ENCODE measurements around the gene GLMP. TPM values are rescaled to one million over a fixed set of nuclear protein-coding genes. Genes with fewer than 3 reads are reported as not detected.
A peak's percentile ranks its signal among the peaks of the same experiment; 100 is the strongest.
"Not testable (repeated sequence)": the region's sequence is repeated elsewhere in the genome, so short reads cannot be mapped to it uniquely, and the experiment has no call there.

GLMP gene, protein sequence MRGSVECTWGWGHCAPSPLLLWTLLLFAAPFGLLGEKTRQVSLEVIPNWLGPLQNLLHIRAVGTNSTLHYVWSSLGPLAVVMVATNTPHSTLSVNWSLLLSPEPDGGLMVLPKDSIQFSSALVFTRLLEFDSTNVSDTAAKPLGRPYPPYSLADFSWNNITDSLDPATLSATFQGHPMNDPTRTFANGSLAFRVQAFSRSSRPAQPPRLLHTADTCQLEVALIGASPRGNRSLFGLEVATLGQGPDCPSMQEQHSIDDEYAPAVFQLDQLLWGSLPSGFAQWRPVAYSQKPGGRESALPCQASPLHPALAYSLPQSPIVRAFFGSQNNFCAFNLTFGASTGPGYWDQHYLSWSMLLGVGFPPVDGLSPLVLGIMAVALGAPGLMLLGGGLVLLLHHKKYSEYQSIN
- 79.0 and 119 TPM in 2 replicates for total RNA-seq (2014; rRNA removed; shearing (Covaris generic); ENCODE audit: low replicate concordance)

DNA sequence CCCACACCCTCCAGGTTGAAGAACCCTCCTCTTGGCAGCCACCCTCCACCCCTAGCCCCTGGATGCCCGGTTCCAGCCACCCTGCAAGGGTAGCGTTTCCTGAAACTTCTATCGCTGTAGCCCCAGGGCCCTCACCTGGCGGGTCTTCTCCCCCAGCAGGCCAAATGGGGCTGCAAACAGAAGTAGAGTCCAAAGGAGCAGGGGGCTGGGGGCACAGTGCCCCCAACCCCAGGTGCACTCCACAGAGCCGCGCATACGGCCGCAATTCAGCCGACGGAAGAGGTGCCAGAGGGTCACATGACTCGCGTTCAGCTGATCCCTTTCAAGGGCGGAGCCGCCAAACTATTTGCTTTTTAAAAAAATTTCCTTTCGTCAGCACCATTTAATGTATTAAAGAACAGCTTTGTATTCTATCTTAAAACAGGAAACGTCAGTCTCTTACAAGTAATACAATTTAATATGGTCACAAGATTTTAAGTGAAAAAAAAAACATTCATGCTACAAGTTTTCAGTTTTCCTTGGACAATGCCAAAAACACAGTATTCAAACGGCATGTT lies at the start of gene GLMP:
Gene GLMP, minus strand, starts transcription at position 289 of the 557 bp plus-strand sequence. Its CDS starts 34 bp downstream, at position 255.
- DNase-seq (ENCODE audit: low read depth), result peak; percentile 50
- in situ Hi-C loops (cut with HindIII; ENCODE audit: low pct_unique_long_range_greater_than_20kb, low sequenced_read_pairs), result no loop called here

DNA sequence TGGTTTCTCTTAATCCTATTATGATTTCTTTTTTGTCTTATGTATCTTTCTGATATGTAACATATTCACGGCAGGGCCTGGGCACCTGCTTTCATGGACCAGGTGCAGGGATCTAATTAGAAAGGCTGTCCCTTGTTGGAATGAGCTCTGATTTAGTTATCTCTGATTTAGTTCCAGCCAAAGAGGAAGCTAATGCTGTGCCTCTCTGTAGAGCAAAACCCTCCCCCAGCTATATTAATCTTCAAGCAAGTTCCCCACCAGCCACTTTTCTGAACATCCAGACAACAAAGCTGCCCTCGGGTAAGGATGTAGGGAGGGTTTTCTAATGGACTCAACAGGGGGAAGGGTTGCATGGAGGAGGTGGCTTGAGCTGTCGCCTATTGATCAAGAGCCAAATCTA lies 48.9 kb upstream of the GLMP start:
- in situ Hi-C loops (cut with HindIII; ENCODE audit: low pct_unique_long_range_greater_than_20kb, low sequenced_read_pairs), result no loop called here

DNA sequence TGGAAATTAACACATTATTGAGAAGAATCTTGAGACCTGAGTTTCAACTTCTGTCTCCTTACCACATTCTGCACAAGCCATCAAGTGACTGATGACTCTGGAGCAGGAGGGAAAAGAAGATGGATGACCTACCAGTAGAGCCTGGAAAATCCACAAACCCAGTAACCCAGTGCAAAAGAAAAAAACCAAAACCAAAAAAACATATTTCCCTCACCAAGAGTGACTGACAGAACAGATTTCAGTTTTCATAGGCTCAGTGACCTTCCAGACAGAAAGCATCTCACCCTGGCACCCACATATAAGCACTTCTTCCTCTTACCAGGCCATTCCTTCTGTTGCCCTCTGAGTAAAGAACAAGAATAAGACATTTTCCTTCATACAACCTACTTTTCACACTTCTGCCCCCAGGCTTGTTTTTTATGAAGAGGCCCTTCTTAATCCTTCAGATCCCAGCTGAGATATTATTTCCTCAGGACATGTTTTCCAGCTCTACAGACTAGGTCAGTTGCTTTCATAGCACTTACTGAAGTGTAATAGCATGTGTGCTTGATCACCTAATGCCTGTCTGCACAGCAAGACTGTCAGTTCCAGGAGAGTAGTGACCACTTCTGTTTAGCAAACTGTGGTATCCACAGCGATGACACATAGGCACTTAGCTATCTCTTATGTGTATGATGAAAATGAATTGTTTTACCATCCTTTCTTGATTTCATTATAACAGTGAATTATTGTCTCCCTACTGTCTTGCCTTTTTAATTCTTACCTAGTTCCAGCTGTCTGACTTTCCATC lies 46.9 kb upstream of the GLMP start:
- DNase-seq (ENCODE audit: low read depth), result no peak
- in situ Hi-C loops (cut with HindIII; ENCODE audit: low pct_unique_long_range_greater_than_20kb, low sequenced_read_pairs), result no loop called here

More for the DNA sequence above, 48.9 kb upstream of the GLMP start:
- no peak for DNase-seq (ENCODE audit: low read depth)

DNA sequence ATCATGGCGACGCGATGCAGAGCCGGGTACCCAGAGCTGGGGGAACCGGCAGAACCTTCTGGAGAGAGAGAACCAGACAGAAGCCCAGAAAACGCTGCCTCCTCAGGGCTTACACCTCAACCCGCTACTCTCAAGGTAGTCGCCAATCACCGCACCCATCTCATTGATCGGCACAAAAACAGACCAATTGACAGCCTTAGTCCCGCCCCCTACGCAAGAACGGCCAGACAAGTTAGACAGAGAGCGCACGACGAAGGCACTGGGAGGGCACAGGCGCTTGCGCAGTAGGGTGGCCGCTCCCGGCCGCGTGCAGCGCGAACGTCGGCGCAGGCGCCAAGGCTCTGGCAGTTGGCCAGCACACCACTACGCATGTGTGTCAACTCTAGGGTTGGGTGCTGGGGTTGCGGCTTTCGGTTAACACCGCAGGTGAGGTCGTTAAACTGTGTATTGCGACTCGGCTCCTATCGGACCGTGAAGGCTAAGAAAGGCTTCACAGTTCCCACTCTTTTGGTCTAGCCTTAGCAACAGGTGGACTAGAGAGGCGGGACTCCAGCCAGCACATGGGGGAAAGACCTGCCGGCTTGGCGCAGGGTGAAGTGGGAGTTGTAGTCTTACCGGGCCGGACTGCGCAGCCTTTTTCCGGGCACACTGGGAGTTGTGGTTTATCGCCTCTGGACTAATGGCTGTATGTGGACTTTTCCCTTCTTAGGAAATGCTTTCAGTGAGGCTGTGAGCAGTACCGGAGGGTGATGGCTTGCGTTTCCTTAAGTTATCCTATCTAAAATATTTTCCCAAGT lies 42.9 kb upstream of the GLMP start, which contains the start of the genes CCT3 and TSACC:
Gene CCT3, minus strand, starts transcription at position 113 of the 797 bp plus-strand sequence. Its CDS starts 108 bp downstream, at position 5.
Gene TSACC, plus strand, starts transcription at position 347 of the 797 bp plus-strand sequence. CDS start 1,232 bp downstream, outside the sequence.
- DNase-seq (ENCODE audit: low read depth), result peak; percentile 100
- in situ Hi-C loops (cut with HindIII; ENCODE audit: low pct_unique_long_range_greater_than_20kb, low sequenced_read_pairs), result no loop called here

DNA sequence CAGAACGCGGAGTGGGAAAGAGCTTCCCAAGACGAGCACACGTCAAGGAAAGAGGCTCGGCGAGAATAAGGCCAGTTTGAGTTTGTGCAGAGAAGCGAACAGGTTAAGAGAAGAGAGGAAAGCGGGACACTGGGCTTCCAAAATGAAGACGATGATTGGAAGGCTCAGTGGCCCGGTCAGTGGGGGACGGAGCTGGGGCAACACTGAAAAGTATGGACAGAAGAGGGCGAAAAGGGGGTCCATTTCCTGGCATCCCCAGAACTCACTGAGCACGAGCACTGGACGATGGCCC lies 42.4 kb upstream of the GLMP start:
- no peak for DNase-seq (ENCODE audit: low read depth)
- in situ Hi-C loops (cut with HindIII; ENCODE audit: low pct_unique_long_range_greater_than_20kb, low sequenced_read_pairs), result no loop called here

DNA sequence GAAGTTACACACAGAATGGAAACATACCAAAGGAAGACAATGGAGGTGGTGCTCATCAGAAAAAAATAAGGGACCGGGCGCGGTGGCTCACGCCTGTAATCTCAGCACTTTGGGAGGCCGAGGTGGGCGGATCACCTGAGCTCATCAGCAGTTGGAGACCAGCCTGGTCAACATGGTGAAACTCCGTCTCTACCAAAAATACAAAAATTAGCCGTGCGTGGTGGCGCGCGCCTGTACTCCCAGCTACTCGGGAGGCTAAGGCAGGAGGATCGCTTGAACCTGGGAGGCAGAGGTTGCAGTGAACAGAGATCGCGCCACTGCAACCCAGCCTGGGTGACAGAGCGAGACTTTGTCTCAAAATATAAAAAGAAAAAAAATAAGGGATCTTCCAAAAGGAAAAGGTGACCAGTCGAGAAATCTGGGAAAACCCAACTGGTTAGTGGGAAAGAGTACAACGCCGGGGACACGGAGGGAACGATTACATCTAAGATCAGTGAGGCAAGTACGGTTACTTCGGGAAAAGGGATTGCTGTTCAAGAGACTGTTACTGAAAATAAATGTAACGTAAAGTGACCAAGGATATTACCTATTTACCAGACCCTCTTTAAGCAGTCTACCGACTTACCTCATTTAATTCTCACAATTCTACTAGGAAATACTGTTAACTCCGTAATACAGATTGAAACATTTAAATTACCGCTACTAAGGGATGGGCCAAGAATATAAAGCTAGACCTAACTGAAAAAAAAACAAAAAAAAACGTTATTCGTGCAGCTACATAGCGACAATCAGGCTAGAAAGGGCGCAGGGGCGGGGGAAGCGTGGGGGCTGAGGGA lies 41.8 kb upstream of the GLMP start:
- peak; percentile 25 for DNase-seq (ENCODE audit: low read depth)
- in situ Hi-C loops (cut with HindIII; ENCODE audit: low pct_unique_long_range_greater_than_20kb, low sequenced_read_pairs), result no loop called here

DNA sequence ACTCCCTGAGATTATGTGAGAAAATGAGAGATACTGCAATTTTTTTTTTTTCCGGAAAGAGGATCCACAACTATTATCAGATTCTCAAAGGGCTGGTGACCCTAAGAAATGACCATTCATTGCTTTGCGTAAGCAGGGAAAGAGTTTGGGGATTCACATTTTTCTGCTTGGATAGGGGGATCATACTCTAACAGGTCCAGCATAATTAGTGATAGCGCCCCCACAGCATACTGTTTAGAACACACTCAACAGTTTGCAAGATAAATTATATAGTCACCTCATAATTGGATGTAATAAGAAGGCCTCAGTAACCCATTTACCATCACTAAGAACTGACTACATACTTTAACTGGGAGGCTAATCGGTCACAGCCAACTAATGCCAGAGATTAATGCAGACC lies 40.8 kb upstream of the GLMP start:
- in situ Hi-C loops (cut with HindIII; ENCODE audit: low pct_unique_long_range_greater_than_20kb, low sequenced_read_pairs), result no loop called here
- DNase-seq (ENCODE audit: low read depth), result no peak

DNA sequence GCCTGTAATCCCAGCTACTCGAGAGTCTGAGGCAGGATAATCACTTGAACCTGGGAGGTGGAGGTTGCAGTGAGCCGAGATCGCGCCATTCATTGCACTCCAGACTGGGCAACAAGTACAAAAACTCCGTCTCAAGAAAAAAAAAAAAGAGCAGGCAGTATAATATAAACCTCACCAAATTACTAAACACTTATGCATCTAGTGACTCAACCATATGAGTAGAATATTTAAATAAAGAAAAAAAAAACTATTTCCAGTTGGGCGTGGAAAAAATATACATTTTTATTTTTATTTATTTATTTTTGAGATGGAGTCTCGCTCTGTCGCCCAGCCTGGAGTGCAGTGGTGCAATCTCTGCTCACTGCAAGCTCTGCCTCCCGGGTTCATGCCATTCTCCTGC lies 27.7 kb upstream of the GLMP start:
- not testable (repeated sequence) for DNase-seq (ENCODE audit: low read depth)

DNA sequence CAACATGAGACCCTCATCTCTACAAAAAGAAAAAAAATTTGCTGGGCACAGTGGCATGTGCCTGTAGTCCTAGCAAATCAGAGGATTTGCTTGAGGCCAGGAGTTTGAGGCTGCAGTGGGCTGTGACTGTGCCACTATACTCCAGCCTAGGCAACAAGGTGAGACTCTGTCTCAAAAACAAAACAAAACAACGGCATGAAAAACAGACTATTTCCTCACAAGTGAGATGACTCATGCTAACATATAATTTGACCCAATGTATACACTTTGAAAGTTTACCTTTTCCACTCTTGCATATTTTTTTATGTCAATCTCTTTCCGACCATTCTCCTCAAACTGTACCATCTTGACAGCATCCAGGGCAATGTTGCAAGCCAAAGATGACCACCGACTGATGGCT lies 25.1 kb upstream of the GLMP start:
- no peak for DNase-seq (ENCODE audit: low read depth)
- in situ Hi-C loops (cut with HindIII; ENCODE audit: low pct_unique_long_range_greater_than_20kb, low sequenced_read_pairs), result no loop called here

More for the DNA sequence above, 27.7 kb upstream of the GLMP start:
- in situ Hi-C loops (cut with HindIII; ENCODE audit: low pct_unique_long_range_greater_than_20kb, low sequenced_read_pairs), result not testable (repeated sequence)

DNA sequence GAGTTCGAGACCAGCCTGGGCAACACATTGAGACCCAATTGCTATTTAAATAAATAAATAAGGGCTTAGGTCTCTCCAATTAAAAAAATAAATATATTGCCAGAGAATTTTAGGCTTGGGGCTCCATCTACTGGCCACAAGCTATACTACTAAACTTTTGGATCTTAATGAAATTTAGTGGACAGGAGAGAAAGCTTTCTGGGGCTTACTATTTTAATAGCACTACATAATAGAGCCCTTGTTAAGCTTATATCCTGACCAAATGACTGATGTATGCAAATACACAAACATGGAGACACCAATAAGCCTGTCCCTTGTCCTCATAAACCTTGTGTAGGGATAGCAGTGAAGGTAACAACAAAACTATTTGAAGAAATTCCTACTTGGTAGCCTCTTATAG lies 24.2 kb upstream of the GLMP start:
- DNase-seq (ENCODE audit: low read depth), result peak; percentile 22

DNA sequence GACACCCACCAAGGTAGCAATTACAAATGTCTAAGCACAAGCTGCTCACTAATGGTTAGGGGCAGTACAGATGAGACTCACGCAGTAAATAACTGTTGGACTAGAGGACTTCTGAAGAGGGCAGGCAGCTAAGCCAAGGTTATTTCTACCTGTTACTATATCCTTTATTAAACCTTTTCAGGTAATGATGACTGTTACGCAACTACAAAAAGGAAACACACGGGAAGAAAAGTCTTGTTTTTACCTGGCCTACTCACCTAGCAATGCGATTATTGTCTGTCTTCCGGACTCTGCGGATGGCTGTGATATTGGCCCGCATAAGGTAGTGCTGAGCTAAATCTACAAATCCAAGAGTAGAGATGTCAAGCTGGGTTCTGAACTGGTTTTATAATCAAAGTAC lies 21.4 kb upstream of the GLMP start:
- in situ Hi-C loops (cut with HindIII; ENCODE audit: low pct_unique_long_range_greater_than_20kb, low sequenced_read_pairs), result no loop called here
- DNase-seq (ENCODE audit: low read depth), result no peak

More for the DNA sequence above, 24.2 kb upstream of the GLMP start:
- in situ Hi-C loops (cut with HindIII; ENCODE audit: low pct_unique_long_range_greater_than_20kb, low sequenced_read_pairs), result no loop called here

DNA sequence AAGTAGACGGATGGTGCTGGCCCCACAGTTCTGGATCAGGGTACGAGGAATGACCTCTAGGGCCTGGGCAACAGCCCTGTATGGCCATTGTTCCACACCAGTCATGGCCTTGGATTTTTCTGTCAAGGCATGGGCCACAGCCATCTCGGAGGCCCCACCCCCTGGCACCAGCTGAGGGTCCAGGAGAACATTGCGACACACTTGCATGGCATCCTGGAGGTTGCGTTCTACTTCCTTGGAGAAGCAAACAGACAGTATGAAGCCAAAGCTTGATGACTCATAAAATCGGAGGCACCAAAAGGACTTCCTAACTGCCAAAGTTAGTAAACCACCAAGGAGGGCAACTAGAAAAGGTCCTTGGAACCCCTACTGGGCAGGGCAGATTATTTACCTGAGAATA lies 15.5 kb upstream of the GLMP start:
- no peak for DNase-seq (ENCODE audit: low read depth)
- in situ Hi-C loops (cut with HindIII; ENCODE audit: low pct_unique_long_range_greater_than_20kb, low sequenced_read_pairs), result no loop called here

DNA sequence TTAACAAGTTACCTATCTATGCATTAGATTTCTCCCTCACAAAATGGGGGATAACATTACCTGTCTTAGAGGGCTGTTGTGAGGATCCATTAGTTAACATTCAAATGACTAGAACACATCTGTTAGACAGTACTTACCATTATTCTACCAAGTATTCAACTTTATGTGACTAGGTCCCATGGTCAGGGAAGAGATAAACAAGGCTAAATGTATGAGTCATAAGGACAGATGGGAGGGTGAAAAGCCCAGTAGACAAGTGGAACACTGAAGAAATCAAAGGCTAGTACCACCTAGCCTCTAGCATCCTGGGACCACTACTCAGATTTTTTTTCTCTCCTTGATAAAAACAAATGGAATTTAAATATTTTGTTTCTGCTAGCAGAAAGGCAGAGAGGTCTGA lies 12.6 kb upstream of the GLMP start:
- in situ Hi-C loops (cut with HindIII; ENCODE audit: low pct_unique_long_range_greater_than_20kb, low sequenced_read_pairs), result no loop called here
- DNase-seq (ENCODE audit: low read depth), result peak; percentile 21

DNA sequence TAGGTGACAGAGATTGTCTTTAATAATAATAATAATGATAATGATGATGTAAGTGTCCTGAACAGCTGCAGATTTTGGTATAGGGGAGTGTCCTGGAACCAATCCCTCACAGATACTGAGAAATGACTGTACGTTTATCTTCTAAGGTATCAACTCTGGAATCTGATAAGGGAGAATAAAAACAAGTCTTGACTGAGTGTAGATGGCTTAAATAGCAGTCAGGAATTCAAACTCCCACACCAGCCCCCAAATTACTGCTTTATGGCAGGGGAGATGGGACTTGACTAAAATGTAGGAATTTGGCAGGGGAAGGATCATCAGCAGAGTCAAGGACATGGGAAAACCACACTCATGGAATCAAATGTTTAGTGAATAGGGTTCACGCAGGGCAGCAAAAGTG lies 9.7 kb upstream of the GLMP start:
- in situ Hi-C loops (cut with HindIII; ENCODE audit: low pct_unique_long_range_greater_than_20kb, low sequenced_read_pairs), result no loop called here
- no peak for DNase-seq (ENCODE audit: low read depth)

DNA sequence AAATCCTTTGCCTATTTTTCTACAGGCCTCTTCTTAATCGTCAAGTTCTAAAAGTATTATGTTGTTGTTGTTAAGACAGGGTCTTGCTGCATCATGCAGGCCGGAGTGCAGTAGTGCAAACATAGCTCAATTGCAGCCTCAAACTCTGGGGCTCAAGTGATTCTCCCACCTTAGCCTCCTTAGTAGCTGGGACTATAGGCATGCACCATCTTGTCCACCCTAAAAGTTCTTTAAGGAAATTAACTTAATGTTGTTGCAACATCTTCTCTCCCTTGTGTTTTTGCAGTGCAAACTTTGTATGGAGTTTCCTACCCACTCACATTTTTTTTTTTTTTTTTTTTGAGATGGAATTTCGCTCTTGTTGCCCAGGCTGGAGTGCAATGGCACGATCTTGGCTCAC lies 7.8 kb upstream of the GLMP start:
- in situ Hi-C loops (cut with HindIII; ENCODE audit: low pct_unique_long_range_greater_than_20kb, low sequenced_read_pairs), result no loop called here

DNA sequence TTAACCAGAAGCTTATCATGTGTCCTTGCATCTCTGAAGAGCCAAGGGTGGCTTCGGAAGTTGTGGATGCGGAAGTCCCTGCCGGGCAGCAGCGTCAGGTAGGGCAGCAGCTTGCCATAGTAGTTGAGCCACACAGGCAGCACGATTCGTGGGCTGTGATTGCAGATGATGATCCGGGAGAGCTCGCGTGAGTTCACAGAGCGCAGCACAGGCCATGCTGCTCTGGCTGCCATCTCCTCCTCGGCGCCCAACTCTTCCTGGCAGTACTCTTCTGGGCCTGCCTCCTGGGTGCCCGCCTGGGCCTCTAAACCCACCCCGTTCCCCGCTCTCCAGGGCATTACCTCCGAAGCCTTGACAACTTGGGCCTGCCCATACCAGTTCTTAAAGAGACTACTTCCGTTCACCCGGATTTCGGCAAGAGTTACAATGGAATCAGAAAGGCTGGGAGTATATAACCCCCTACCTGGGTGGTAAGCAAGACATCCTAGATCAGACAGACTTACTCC lies 3.4 kb upstream of the GLMP start, which contains the start of gene VHLL:
Gene VHLL, minus strand, starts transcription at position 456 of the 506 bp plus-strand sequence. Its CDS starts 118 bp downstream, at position 338.
- in situ Hi-C loops (cut with HindIII; ENCODE audit: low pct_unique_long_range_greater_than_20kb, low sequenced_read_pairs), result no loop called here
- DNase-seq (ENCODE audit: low read depth), result no peak

More for the DNA sequence above, 7.8 kb upstream of the GLMP start:
- DNase-seq (ENCODE audit: low read depth), result no peak

DNA sequence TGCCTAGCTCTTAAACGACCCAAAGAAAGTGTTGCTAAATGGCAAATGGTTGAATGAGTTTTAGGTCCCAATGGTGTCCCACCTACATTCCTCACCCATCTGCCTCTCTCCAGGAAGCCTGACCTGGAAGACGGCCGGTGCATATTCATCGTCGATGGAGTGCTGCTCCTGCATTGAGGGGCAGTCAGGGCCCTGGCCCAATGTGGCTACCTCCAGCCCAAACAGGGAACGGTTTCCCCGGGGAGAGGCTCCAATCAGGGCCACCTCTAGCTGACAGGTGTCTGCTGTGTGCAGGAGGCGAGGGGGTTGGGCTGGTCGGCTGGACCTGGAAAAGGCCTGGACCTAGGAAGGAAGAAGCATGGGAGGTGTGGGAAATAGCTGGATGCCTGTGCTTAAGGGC lies 1.6 kb downstream of the GLMP start:
- in situ Hi-C loops (cut with HindIII; ENCODE audit: low pct_unique_long_range_greater_than_20kb, low sequenced_read_pairs), result no loop called here
- no peak for DNase-seq (ENCODE audit: low read depth)

All from Caki2 (cell line).